Activated CD8-positive, alpha-beta memory T cell treated with anti-CD3 and anti-CD28 coated beads for 4 hours (primary cell): Measurements from ENCODE around the gene SP6.

Experiments
- DNase-seq, 2 donors: peaks; one replicate each; pipeline ENCODE4 v3.0.0-alpha.2; 2020; ENCODE audit warnings: low read depth in 2 of 2

The SP6 gene

DNA sequence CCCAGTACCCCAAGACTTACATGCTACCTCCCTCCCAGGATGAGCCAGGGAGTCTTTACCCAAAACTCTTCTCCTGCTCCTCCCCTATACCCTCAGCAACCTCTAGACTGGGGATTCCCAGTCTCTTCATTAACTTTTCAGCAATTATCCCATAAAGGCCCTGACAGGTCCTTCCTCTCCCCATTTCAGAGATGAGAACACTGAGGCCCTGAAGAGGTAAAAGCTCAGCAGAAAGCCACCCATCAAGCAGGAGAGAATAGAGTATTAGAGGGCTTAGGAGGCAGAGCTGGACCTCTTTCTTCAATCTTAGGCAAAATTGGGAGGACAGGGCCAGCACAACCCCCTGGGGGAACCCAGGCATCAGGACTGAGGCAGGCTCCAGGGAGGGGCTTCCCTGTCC is 5.9 kb upstream of the SP6 start:
- DNase-seq = no peak

DNA sequence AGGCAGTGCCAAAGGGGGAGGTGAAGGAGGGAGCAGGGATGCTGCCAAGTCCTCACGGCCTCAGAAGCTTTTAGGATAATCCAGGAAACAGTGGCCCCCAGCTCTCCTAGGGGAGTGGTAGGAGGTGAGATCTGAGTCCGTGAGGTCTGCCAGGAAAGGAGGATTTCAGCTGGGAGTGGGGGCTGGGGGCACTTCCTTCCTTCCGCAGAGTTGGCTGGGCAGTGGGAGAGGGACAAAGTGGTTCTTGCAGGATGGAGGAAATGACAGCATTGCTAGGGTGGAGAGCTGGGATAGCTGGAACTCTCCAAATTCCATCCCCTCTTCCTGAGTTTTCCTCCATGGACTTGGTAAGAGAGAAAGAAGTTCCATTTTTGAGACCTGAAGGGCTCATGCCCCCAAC is 4.8 kb upstream of the SP6 start:
- no peak for DNase-seq

DNA sequence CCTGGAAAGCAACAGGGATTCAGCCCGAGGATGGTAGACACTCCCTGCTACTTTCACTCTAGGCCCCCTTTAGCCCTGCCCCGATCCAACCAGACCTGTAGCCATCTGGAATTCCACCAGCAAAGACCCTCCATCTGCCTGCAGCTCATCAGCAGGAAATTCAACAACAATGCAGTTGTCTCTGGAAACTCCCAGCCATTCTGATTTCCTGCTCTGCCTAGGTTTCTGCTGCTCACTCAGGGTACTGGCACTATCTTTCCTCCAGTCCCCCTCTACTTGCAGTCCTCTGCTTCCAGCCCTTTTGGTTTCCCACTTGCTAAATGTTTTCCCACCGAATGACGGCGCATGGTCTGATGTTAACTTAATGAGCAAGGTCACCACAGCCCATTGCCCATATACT is 2.7 kb upstream of the SP6 start:
- DNase-seq = no peak

DNA sequence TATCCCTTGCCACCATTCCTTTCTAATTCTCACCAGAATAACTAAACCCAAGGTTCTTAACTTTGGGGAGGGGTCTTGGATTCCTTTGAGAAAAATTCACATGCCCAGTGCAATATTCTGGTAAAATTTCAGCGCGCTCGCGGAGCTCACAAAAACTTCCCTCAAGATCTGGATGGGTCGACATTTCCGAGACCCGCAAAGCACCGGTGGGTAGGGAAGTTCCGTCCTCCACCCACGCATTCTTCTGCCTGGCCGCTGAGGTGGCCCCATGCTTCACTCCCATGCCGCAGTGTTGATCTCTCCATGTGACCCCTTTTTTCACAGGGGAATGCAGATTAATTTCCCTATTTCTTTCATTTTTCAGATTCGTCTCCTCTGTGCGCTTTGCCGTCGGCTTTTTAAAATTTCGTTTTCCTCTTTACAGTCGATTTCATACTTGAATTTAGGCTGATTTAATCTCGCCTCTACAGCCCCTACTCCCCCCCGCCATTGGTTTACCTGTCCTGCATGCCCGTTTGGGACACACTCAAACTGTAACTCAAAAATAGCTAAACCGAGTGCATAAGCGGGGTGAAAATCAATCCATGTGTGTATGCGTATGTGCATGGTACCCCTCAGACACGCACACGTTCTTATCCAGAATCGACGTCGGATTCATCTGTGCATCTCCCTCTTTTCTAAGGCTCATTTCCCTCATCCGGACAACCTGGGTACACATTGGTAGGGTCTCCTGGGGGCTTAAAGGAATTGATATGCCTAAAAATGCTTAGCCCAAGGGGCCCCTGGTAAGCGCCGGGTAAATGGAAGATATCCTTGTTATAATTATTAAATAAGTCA is 1.4 kb upstream of the SP6 start:
- no peak for DNase-seq

DNA sequence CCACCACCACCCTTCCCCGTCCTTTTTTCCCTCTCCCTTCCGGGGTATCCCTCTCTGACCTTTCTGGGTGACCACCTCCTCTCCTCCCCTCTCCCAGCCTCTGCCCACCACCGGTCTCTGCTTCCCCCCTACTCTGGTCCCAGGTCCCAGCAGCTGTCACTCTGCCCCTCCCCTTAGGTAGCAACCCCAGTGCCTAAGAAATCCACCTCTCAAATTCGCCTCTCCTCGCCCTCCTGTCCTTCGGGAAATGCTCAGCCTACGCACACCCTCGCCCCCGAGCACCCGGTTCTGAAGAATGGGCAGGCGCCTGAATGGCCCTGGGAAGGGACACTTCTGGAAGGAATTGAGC is 775 bp upstream of the SP6 start:
- no peak for DNase-seq

DNA sequence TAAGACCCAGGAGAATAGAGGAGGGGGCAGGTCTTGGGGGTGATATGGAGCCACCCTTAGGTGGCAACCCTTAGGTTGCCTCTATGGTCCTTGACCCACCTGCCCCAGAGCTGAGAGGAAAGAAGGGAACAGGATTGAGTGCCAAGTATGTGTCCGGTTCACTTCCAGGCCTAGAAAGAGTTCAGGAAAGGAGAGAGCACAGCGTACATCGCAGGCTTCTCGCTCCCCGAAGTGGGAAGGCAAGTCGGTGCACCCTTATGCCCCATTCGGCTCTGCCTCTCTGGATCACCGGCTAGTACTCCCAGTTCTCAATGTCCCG is 631 bp downstream of the SP6 start:
- DNase-seq = no peak

DNA sequence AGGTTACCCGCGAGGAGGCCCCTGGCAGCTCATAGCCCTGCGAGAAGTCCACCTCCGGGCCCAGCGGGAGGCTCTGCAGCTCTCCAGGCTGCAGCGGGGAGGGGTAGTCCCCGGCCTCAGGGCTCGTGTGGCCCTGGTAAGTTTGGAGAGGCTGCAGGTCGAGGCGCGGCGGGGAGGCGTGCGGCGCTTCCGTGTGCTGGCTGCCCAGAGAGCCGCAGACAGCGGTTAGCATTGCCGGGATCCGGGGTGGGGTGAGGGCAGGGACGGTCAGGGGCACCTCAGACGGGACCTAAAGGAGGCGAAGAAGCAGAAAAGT is 2.8 kb downstream of the SP6 start:
- DNase-seq = no peak

DNA sequence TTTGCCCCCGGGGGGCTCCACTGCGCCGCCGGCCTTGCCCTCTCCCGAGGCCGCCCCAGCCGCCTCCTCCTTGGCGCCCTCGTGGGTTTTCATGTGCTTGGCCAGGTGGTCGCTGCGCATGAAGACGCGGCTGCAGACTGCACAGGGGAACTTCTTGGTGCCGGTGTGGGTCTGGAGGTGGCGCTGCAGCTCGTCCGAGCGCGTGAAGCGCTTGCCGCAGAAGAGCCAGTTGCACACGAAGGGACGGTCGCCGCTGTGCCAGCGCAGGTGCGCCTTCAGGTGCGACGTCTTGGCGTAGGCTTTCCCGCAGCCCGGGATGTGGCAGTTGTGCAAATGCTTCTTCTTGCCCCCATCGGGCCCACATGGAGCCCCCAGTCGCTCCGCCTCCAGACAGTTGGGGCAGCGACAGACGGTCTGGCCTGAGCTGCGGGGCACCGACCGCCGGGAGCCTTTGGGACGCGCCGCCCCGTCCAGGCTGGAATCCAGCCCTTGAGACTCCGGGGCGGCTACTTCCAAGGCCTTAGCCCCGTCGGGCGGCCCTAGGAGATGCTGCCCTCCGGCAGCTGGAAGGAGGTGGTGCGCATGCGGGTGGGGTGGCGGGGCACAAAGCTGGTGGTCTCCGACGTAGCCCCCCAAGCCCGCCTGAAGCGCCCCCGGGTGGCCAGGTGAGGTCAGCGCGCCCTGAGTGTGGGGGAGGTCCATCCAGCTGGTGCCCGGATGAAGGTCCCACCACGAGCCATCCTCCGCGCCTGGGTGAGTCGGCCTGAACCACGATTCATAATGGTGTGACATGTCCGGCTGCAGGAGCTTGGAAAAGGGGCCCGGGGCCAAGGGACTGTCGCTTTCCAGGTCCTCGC is 3.4 kb downstream of the SP6 start:
- DNase-seq = no peak

DNA sequence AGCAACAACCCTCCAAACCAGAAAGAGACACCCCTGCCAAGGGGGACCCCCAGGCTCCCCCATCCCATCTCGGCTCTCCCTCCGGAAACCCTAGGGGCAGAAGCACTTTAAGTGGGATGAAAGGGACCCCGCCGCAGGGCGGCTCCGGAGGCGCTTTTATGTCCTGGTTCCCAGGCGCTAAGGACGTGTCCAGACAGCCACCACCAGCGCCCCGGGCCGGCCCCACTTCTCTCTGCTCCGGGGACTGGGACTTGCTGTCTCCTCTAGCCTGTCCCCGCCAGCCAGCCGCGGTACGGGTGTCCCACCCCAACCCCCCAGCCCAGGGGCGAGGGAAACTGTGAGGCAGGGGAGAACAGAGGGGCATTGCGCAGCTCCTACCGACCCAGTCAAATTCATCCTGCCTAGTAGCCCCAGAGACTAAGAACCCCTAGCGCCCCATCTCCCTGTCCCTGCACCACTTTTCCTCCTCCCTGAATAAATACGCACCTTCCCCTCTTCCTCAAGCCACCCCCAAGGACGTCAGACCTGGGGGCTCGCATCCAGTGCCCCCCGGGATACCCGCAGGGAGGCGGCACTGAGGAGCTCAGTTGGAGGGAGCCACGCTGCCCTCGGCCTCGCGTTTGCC is 4.1 kb downstream of the SP6 start:
- DNase-seq = no peak

DNA sequence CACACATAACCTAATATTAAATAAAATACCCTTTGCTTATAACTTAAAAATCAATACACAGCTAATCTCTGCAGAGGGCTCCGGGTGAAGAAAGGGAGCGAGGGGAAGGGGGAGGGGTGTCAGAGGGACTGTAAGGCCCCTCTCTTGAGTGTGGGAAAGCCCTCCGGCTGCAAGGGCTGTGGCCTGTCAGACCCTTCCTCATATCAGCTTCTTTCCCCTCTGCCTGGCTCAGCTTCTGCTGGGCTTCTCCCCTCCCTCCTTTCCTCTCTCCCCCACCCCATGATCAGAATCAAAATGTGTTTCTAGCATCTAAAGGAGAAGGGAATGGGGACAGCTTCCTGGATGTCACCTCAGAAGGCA is 5.3 kb downstream of the SP6 start:
- no peak for DNase-seq

DNA sequence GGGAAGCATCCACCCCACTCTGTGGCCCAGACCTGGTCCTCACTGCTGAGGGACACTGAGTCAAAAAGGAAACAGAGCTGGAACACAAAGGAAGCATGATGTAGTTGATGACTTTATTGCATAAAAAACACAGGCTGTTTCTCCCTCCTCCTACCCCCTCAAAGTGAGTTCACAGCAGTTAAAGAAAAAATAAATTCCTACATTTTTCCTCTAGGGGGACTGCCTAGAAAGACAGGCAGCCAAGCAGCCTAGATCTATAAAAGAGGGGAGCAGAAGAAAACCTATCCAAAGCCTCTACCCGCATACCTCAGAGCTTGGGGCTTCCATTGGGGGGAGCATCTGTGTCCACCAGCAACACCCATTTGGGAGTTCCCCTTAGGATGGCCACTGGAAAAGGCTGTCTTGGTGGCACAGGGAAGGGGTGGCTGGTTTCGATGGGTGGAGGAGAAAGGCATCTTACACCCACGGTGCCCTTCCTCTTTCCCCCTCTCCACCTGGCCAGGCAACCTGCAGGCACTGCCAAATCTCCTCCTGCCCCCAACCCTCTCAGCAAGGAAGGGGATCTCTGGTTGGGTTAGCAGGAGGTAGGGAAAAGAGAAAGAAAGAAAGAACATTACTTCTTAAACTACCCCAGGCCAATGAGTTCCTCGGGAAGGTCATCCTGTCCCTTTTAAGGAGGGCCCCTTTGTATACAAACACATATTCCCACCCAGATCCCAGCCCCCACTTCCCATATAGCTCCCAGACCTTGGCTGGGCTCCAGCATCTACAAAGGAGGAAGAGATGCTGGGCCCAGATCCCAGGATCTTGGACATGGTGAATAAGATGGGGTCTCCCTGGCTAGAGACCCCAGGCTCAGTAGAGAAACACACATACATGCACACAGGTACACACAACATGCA is 5.9 kb downstream of the SP6 start:
- DNase-seq = no peak

DNA sequence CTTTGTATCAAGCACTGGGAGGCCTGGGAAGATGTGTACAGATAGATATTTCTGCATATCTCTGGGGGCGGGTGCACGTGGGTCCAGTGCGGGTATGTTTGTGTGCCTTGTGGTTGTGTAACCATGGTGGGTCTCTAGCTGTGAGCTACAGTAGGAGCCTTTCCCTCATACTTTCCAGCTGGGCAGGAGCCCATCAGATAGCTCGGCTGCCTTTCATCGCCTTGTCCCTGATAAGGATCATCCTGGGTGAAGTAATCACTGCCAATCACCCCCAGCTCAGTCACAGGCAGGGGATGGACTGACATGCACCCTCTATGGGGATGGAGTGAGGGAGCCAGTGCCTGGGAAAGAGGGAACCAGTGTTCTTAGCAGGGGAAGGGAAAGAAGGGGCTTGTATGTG is 6.7 kb downstream of the SP6 start:
- no peak for DNase-seq

DNA sequence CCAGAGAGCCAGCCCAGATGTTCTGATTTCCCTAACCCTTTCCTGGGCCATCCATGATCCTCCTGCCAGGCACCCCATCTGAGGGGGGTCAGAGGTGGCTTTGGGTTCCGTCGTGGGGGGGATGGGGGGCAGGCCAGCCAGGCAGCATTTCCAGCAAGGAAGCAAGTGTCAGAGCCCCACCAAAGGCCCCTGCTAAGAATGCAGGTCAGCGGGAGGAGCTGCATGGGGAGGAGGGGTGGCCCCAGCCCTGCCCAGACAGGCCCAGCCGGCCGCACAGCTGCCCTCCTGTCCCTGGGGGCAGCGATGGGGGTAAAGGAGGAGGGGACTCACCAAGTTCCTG is 7.6 kb downstream of the SP6 start:
- DNase-seq = no peak

DNA sequence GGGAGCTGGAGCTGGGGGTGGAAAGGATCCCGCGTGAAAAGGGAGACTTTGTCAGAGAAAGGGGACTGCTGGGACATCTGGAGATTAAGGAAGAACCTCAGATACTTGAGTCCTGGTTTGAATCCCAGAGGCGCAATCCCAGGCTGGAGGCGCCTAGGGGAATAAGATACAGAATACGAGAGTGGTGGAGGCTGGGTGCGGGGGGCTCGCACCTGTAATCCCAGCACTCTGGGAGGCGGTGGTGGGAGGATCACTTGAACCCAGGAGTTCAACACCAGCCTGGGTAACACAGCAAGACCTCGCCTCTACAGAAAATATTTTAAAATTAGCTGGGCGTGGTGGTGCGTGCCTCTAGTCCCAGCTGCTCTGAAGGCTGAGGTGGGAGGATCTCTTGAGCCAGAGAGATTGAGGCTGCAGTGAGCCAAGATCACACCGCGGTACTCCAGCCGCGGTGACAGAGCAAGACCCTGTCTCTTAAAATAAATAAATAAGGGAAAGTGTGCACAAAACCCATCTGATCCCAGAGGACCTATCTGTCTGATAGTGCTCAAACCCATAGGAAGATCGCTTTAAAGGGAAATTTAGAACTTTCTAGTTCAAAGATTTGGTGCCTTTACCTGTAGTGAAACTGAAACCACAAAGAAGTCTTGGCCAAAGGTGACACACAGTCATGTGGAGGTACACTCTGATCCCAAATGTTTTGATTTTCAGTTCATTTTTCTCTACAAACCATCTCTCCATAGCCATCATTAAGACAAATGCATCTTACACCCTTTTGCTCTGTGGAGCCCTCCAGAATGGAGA is 9.3 kb downstream of the SP6 start:
- DNase-seq = no peak

DNA sequence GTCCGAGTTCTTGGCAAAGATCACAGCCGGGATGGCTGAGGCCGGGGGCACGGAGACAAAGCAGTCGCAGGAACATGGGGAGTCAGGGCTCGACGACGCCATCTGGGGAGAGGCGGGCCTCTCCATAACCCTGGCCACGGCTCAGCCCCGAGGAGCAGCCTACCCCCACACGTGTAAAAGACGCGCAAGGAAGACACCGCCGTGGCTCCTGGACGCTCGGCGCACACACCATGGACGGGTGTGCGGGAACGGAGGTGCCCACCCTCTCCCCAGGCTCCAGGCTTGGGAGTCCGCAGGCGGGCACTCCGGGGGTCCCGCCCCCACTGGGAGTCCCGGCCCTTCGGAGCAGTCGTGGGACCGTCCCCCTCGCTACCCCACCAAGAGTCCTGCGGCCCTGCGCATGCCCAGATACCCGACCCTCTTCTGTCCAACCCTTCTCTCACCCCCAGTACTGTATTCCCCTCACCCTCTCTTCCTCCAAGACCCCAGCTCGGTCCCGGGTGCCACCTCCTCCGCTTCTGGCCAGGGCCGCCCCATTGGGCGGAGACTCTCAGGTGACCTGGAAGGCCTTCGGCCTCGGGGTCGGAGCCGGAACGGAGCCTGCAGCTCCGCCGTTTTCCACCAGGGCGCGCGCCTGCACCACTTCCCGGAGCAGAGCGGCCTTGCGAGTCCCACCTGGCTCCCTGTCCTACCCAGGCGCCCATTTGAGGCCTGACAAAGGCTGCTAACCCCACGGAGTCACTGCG is 10.0 kb downstream of the SP6 start, which contains the start of gene SCRN2:
TSS of gene SCRN2 (minus strand) at position 532 of the 746 bp plus-strand sequence. CDS start at position 102, 430 bp downstream.
- DNase-seq = peak; percentile 67 to 77

DNA sequence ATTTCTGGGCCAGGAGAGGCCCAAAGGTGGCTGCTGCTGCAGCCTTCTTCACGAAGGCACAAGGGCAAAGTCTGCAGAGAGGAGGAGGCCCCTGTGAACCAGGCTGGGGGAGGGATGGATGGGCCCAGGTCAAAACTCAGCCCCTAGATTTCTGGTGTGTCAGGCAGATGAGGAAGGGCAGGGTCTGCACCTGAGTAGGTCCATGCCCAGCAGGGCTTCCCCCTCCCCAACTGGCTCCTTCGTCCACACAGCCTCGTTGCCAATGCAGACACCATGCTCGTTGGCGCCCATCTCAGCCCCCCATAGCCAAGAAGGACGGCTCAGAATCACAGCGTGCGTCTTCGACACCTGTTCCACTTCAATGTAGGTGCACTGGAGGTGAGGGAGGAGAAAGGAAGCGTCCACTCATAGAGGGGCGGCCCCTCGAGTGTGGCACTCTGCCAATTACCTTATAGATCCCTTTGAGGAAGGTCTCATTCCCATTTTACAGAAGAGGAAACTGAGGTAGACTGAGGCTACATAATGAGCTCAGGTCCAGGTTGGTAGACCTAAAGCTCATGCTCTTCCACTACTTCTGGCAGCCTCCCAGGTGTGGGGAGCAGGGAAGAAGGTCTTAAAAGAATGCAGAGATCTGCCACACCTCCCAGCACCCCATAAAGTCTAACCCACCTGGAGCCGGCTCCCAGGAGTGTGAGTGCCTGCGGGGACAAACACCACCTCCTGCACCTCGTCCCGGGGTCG is 10.8 kb downstream of the SP6 start:
- DNase-seq = no peak

DNA sequence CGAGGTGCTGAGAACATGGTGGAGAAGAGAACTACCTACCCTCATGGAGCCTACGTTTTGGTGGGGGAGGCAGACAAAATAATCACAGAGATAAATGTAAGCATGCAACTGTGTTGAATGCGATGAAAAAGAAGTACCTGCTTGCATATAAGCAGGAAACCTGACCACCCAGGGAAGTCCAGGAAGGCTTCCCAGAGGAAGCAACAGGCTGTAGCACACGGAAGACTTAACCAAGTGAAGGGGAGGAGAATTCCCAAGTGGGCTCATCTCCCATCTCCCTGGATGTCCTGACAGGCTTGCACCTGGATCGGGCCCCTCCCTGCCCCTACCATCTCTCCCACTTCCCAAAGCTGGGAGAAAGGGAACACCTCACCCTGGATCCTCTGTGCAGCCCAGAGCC is 11.9 kb downstream of the SP6 start:
- DNase-seq = no peak

DNA sequence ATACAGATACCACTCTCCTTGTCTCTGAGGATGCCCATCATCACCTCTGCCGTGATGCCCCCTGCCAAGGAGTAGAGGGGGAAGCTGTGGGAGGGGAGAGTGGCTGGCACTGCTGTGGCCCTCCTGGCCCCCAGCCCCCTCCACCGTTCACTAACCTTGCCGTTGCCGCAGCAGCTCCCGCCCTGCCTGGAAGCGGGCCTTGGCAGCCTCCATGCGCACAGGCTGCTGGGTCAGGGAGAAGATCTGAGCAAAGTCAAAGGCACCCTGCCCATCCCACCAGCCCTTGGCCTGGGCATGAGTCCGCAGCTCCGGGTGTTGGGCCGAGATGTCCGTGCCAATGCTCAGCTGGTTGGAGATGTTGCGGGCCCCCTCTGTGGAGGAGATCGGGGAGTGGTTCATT is 12.3 kb downstream of the SP6 start:
- no peak for DNase-seq

DNA sequence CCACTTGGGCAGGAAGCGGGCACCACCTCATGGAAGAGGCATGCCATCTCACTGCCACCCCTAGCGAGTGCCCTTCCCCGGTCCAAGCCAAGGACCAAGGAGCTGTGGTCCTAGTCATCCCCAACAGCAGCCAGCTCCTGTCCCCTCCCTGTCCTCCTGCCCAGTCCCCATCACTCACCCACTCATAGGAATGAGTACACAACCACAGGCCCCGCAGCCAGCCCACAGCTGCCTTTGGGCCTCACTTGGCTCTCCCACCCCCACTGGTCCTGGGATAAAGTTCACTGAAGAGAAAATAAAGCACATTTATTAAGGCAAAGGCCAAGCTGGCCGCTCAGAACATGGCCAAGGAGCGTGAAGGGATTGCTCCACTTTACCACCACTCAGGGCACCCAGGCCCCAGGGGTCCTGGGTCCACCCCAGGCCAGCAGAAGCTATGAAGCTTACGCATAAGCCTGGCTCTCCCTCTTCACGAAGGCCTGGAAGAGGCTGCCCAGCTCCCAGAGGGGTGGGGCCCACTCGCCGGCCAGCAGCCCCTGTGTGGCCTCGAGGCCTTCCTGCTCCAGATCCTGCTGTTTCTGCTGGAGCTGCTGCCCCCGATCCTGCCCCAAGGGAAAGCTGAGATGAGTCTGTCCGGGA is 13.4 kb downstream of the SP6 start:
- DNase-seq = no peak
